Thoracic aorta (tissue), 2 donors: ENCODE results near the gene SLC39A11. TPM values are rescaled to one million over a fixed set of nuclear protein-coding genes. Genes with fewer than 3 reads are reported as not detected.
"Not testable (repeated sequence)": the region's sequence is repeated elsewhere in the genome, so short reads cannot be mapped to it uniquely, and the experiment has no call there.

Experiments used
- ATAC-seq: fragments of 150-250 bp; one replicate; pipeline ENCODE4 v1.8.0; 2017; ENCODE audit warnings: low read depth; ENCODE audit not compliant: insufficient number of reproducible peaks, low FRiP score
- DNase-seq: peaks from one replicate; pipeline ENCODE4 v3.0.0-alpha.2; 2020; ENCODE audit warnings: low spot score
- H3K27ac ChIP-seq, 2 donors: fragments of 200-600 bp; sonication (generic); 1 replicate in 1 of 2; 2 replicates in 1 of 2; pipeline ENCODE4 v1.5.1; 2016; ENCODE audit warnings: mild to moderate bottlenecking in 2 of 2, moderate library complexity in 2 of 2
- H3K27me3 ChIP-seq: fragments of 200-600 bp; sonication (generic); replicated peaks from 2 replicates; pipeline ENCODE4 v1.6.0; 2016; ENCODE audit warnings: mild to moderate bottlenecking; ENCODE audit not compliant: insufficient read depth
- H3K36me3 ChIP-seq: fragments of 200-600 bp; sonication (generic); one replicate; pipeline ENCODE4 v1.5.1; 2016
- H3K4me1 ChIP-seq, 2 donors: fragments of 200-600 bp; sonication (generic); 1 replicate in 1 of 2; 2 replicates in 1 of 2; pipeline versions ENCODE4 v1.5.1 to v1.6.0; 2016; ENCODE audit warnings: low read depth in 2 of 2, mild to moderate bottlenecking in 1 of 2; ENCODE audit not compliant: control insufficient read depth in 1 of 2
- H3K4me3 ChIP-seq: fragments of 200-600 bp; sonication (generic); 2 replicates; pipeline ENCODE4 v1.5.1; 2016; ENCODE audit warnings: mild to moderate bottlenecking
- H3K9me3 ChIP-seq: fragments of 200-600 bp; sonication (generic); 2 replicates; pipeline ENCODE4 v1.5.1; 2016
- total RNA-seq, 2 donors: library from RNA; depleted of rRNA; stranded (reverse); fragments of >200 nt; gene quantifications; one replicate each; pipeline versions ENCODE4 v1.1.0 to v1.2.3, GENCODE V29; 2016
- TF ChIP-seq, protein P1 (sequence below): fragments of 200-600 bp; sonication (generic); IDR thresholded peaks from one replicate; pipeline ENCODE4 v1.5.1; 2019; ENCODE audit warnings: antibody characterized with exemption

The SLC39A11 gene
- total RNA-seq, 2 donors from 2014 or later = 12.0 to 29.1 TPM

DNA sequence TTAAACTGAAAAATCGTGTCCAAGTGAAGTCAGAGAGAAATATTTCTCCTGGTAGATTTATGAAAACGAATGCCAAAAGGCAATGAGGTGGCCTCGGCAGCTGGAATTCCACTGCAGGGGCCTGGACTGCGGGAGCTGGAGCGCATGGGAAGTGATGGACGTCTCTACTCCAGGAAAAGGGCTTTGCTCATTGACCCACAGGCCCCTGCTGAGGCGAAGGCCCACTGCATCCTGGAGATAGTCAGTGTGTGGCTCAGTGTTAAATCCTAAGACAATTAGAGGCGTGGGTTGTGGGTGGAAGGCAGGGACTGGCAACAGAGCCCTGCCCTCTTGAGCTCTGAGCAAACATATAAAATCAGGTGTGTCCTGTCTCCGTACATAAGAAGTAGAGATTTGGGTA is 191.4 kb downstream of the SLC39A11 start:
- Histone ChIP-seq H3K4me1 (no peaks in the 10 kb centered on the region), H3K4me3 (no peak overlapping the region), H3K9me3 (no peaks in the 10 kb centered on the region), H3K27me3 (no peaks in the 10 kb centered on the region), H3K27ac (no peak overlapping the region), H3K36me3 (no peaks in the 10 kb centered on the region)
- TF ChIP-seq, protein P1, sequence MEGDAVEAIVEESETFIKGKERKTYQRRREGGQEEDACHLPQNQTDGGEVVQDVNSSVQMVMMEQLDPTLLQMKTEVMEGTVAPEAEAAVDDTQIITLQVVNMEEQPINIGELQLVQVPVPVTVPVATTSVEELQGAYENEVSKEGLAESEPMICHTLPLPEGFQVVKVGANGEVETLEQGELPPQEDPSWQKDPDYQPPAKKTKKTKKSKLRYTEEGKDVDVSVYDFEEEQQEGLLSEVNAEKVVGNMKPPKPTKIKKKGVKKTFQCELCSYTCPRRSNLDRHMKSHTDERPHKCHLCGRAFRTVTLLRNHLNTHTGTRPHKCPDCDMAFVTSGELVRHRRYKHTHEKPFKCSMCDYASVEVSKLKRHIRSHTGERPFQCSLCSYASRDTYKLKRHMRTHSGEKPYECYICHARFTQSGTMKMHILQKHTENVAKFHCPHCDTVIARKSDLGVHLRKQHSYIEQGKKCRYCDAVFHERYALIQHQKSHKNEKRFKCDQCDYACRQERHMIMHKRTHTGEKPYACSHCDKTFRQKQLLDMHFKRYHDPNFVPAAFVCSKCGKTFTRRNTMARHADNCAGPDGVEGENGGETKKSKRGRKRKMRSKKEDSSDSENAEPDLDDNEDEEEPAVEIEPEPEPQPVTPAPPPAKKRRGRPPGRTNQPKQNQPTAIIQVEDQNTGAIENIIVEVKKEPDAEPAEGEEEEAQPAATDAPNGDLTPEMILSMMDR = no peak
- ATAC-seq (no peak), DNase-seq (no peak)

- Histone ChIP-seq H3K4me3 (no peak overlapping the region), H3K27ac (no peak overlapping the region), H3K27me3 (no peaks in the 10 kb centered on the region), H3K4me1 (no peaks in the 10 kb centered on the region), H3K9me3 (no peaks in the 10 kb centered on the region), H3K36me3 (no peaks in the 10 kb centered on the region)
- TF ChIP-seq, protein P1 = no peak
- DNase-seq = no peak
- ATAC-seq = no peak
Measured at GRCh38 chr17:72900654-72900971, 191.9 kb downstream of the SLC39A11 start.

- no peaks in the 10 kb centered on the region for H3K4me1 ChIP-seq
- H3K9me3 ChIP-seq = no peaks in the 10 kb centered on the region
- H3K4me3 ChIP-seq = no peak overlapping the region
- DNase-seq (no peak), ATAC-seq (no peak)
- no peaks in the 10 kb centered on the region for H3K27me3 ChIP-seq
- no peak overlapping the region for H3K27ac ChIP-seq
- no peaks in the 10 kb centered on the region for H3K36me3 ChIP-seq
- TF ChIP-seq, protein P1 = no peak
Measured at GRCh38 chr17:72898725-72899124, 193.8 kb downstream of the SLC39A11 start.

GRCh38 chr17:72896288-72896687 is 196.2 kb downstream of the SLC39A11 start:
- H3K27me3 ChIP-seq, H3K4me3 ChIP-seq, H3K27ac ChIP-seq, ATAC-seq, H3K36me3 ChIP-seq, H3K4me1 ChIP-seq, DNase-seq, H3K9me3 ChIP-seq: not testable (repeated sequence)

DNA sequence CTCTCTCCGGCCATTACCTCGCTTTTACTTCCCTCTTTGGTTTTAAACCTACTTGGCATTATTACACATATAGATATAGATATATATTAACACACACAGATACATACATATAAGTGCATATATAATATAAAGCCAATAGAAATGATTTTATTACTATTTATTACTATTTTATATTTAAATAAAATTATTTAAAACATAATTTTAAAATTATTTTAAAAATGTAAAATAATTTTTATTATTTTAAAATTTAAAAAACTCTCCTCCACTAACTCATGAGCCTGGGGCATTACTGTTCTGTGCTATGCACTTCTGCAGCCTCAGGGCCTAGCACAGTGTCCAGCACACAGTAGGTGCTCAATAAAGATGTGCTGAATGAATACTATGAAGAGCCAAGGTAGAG is 200.9 kb downstream of the SLC39A11 start:
- ATAC-seq = no peak
- no peaks in the 10 kb centered on the region for H3K9me3 ChIP-seq
- no peaks in the 10 kb centered on the region for H3K36me3 ChIP-seq
- H3K4me1 ChIP-seq = no peaks in the 10 kb centered on the region
- TF ChIP-seq, protein P1 = no peak
- no peaks in the 10 kb centered on the region for H3K27me3 ChIP-seq
- no peak for DNase-seq
- no peak overlapping the region for H3K27ac ChIP-seq
- H3K4me3 ChIP-seq = no peak overlapping the region

- Histone ChIP-seq H3K9me3 (no peaks in the 10 kb centered on the region), H3K4me1 (no peaks in the 10 kb centered on the region), H3K27me3 (no peaks in the 10 kb centered on the region), H3K36me3 (no peaks in the 10 kb centered on the region), H3K4me3 (no peak overlapping the region), H3K27ac (no peak overlapping the region)
- TF ChIP-seq, protein P1 = no peak
- ATAC-seq = no peak
- no peak for DNase-seq
Measured at GRCh38 chr17:72890711-72891110, 201.8 kb downstream of the SLC39A11 start.
